ENCODE results near the gene CNTNAP5. TPM values are rescaled to one million over a fixed set of nuclear protein-coding genes. Genes with fewer than 3 reads are reported as not detected.
A peak's percentile ranks its signal among the peaks of the same experiment; 100 is the strongest.

CNTNAP5 gene
- total and polyA plus RNA-seq, 2 of the 4 experiments (the other 2 are of a cell fraction): not detected

DNA sequence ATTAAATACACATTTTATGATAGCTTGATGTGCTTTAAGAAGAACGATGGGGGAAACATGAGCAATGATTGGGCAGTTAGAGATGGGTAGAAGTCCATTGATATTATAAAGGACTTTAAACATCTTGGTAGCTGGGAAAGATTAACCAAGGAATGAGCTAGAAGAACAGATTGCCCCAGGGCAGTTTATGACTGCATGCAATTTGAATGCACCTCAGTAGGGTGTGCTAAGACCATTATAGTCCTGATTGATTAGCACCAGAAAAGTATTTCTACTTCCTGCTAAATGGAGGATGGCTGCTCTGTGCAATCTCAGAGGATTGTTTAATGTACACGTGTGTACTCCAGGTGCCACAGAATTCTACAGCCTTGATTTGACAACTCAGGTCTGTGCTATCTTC, 641.9 kb downstream of the CNTNAP5 start:
- Histone ChIP-seq H3K23ac (ENCODE audit: low read depth, low read length) (peak overlapping the region; percentile 56; the same call in 1 of the 2 replicates), H2BK120ac (ENCODE audit: low read depth, low read length) (peak overlapping the region; percentile 94), H2AFZ (replicated peaks; ENCODE audit: low read length, poor library complexity) (no peak overlapping the region), H2AK9ac (replicated peaks; ENCODE audit: low read depth, low read length, poor library complexity) (no peak overlapping the region), H4K5ac (ENCODE audit: low read depth, low read length) (no peak overlapping the region), H3K4me2 (ENCODE audit: low read depth, low read length) (no peak overlapping the region), H3K79me1 (ENCODE audit: low read depth in 1 of 2, low read length in 2 of 2) (no peaks in the 10 kb centered on the region), H3K36me3 (ENCODE audit: control insufficient read depth, insufficient read depth, low read length) (no peaks in the 10 kb centered on the region), H3K56ac (ENCODE audit: extremely low read depth, insufficient read depth, low read length) (no peak overlapping the region), H4K8ac (ENCODE audit: low read depth in 2 of 2, low read length in 2 of 2) (peak overlapping the region; percentile 41 to 50; a peak in 1 of 4 replicates), H3K9ac (ENCODE audit: low read depth, low read length) (no peak overlapping the region), H3K18ac (ENCODE audit: low read depth, low read length) (peak overlapping the region; percentile 80; the same call in 1 of the 2 replicates), H4K91ac (ENCODE audit: insufficient read depth, low read depth, low read length) (no peak overlapping the region), H3K27me3 (ENCODE audit: control insufficient read depth, insufficient read depth, low read length) (no peaks in the 10 kb centered on the region), H2BK20ac (ENCODE audit: low read depth, low read length) (peak overlapping the region; percentile 88), H4K20me1 (ENCODE audit: insufficient read depth, low read length) (no peaks in the 10 kb centered on the region), H3K4ac (ENCODE audit: low read depth, low read length) (peak overlapping the region; percentile 44; the same call in 1 of the 2 replicates), H3K4me3 (ENCODE audit: insufficient read depth, low read depth, low read length) (no peak overlapping the region), H2BK5ac (ENCODE audit: low read depth, low read length, poor library complexity, severe bottlenecking) (no peak overlapping the region), H3K4me1 (ENCODE audit: control insufficient read depth, insufficient read depth, low read length) (peaks cover 6% of the 10 kb centered on the region), H3K27ac (ENCODE audit: insufficient read depth, low read length) (no peak overlapping the region), H2BK15ac (ENCODE audit: low read depth, low read length) (0 out of 3 replicates have a peak overlapping the region, but pooled peaks have one; percentile 66), H2AK5ac (ENCODE audit: low read depth, low read length) (no peak overlapping the region), H3K9me3 (ENCODE audit: control insufficient read depth, insufficient read depth, low read length) (no peaks in the 10 kb centered on the region), H3K14ac (replicated peaks; ENCODE audit: low read depth, low read length) (0 out of 2 replicates have a peak overlapping the region, but pooled peaks have one; percentile 71), H3K9me1 (ENCODE audit: insufficient read depth, low read length) (peaks cover 9% of the 10 kb centered on the region; the same call in 1 of the 2 replicates)
- dilution Hi-C loops (cut with HindIII; ENCODE audit: low sequenced_read_pairs, unreplicated experiment): no loop called here
- intact Hi-C loops (cut with micrococcal nuclease): loop anchor here (10.0 kb wide), 1 partner anchor 808 kb away; no protein-coding TSS in a partner anchor
- 100% methylated on average over 1 of the region's 2 CpGs; no CpG with 5 or more reads in 1 of the 2 experiments for WGBS, 2 experiments (ENCODE audit: extremely low coverage in 2 of 2, insufficient read length in 1 of 2)
- BruUV-seq (replicated peaks): no TSS peak
- DNase-seq (peak; percentile 24), ATAC-seq (ENCODE audit: low read depth) (no peak)
- POLR2A ChIA-PET (ENCODE audit: unreplicated experiment): no interaction called here
- in situ Hi-C loops (cut with MboI; ENCODE audit: low sequenced_read_pairs): no loop called here
- CTCF ChIA-PET: no interaction called here
- TF ChIP-seq MAFK (IDR thresholded peaks at IDR 0.05; ENCODE audit: low read depth, low read length) (no peak), BHLHE40 (IDR thresholded peaks at IDR 0.05; ENCODE audit: low read depth, low read length) (no peak), RFX5 (IDR thresholded peaks at IDR 0.05; ENCODE audit: low read depth, low read length) (no peak), POLR2A (IDR thresholded peaks at IDR 0.05; ENCODE audit: low read depth, low read length) (no peak), MXI1 (IDR thresholded peaks at IDR 0.05; ENCODE audit: borderline replicate concordance, low read depth, low read length) (no peak)
- TF ChIP-seq, protein P1, sequence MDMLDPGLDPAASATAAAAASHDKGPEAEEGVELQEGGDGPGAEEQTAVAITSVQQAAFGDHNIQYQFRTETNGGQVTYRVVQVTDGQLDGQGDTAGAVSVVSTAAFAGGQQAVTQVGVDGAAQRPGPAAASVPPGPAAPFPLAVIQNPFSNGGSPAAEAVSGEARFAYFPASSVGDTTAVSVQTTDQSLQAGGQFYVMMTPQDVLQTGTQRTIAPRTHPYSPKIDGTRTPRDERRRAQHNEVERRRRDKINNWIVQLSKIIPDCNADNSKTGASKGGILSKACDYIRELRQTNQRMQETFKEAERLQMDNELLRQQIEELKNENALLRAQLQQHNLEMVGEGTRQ (IDR thresholded peaks at IDR 0.05; ENCODE audit: low read depth, low read length): no peak

All from IMR-90 (cell line).